GM04504 (cell line): ENCODE results near the gene NUP88.

Source experiments
- DNase-seq: peaks from one replicate; pipeline ENCODE4 v3.0.0-alpha.2; 2012; ENCODE audit warnings: low read depth

The NUP88 gene

GRCh38 chr17:5355421-5356129 is 63.9 kb downstream of the NUP88 start:
- DNase-seq: no peak

GRCh38 chr17:5354886-5355415 is 64.5 kb downstream of the NUP88 start:
- no peak for DNase-seq

GRCh38 chr17:5354310-5354709 is 65.2 kb downstream of the NUP88 start:
- no peak for DNase-seq

GRCh38 chr17:5352681-5353289 is 66.7 kb downstream of the NUP88 start:
- DNase-seq: no peak

- no peak for DNase-seq
These were observed 74.5 kb downstream of the NUP88 start for GRCh38 chr17:5344914-5345313.
